ENCODE data around the gene PDPN. TPM values are rescaled to one million over a fixed set of nuclear protein-coding genes. Genes with fewer than 3 reads are reported as not detected.

Gene PDPN
- total and polyA plus RNA-seq, 9 of the 15 experiments (the other 6 are each of a cell fraction or from before 2014, with no cell fraction given) = 0.11 TPM; not detected in 8

DNA sequence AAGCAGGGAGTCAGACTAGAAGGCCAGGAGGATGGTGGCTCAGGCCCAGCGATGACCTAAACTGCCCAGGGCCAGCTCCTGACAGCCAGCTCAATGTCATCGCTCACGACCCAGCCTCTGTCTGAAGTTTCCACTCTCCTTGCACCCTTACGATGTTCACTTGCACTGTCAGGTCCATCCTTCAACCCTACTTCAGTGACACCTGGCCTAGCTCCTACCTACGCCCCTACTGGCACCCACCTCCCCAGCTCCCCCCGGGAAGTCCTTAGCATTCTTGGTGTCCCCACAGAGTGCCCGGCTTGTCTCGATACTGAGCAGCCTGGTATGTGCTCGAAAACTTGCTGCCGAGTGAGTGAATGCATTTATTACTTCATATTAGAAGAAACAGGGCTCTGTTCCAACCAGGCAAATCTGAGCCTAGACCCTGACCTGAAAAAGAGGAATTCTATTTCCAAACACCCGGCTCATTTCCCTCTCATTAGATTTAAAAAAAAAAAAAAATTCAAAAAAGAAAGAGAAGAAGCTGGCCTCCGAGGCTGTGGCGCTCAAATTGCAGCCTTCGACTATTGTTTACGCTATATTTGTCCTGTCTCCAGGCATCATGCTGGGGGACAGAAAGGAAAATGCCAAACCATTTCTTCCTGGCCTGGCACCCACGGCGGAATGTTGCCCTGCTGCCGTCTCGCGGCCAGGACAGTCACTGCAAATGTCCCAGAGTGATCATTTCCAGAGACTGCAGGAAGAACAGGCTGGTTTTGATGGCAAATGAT is 40.0 kb upstream of the PDPN start (continued):
- TF ChIP-seq, protein P1, sequence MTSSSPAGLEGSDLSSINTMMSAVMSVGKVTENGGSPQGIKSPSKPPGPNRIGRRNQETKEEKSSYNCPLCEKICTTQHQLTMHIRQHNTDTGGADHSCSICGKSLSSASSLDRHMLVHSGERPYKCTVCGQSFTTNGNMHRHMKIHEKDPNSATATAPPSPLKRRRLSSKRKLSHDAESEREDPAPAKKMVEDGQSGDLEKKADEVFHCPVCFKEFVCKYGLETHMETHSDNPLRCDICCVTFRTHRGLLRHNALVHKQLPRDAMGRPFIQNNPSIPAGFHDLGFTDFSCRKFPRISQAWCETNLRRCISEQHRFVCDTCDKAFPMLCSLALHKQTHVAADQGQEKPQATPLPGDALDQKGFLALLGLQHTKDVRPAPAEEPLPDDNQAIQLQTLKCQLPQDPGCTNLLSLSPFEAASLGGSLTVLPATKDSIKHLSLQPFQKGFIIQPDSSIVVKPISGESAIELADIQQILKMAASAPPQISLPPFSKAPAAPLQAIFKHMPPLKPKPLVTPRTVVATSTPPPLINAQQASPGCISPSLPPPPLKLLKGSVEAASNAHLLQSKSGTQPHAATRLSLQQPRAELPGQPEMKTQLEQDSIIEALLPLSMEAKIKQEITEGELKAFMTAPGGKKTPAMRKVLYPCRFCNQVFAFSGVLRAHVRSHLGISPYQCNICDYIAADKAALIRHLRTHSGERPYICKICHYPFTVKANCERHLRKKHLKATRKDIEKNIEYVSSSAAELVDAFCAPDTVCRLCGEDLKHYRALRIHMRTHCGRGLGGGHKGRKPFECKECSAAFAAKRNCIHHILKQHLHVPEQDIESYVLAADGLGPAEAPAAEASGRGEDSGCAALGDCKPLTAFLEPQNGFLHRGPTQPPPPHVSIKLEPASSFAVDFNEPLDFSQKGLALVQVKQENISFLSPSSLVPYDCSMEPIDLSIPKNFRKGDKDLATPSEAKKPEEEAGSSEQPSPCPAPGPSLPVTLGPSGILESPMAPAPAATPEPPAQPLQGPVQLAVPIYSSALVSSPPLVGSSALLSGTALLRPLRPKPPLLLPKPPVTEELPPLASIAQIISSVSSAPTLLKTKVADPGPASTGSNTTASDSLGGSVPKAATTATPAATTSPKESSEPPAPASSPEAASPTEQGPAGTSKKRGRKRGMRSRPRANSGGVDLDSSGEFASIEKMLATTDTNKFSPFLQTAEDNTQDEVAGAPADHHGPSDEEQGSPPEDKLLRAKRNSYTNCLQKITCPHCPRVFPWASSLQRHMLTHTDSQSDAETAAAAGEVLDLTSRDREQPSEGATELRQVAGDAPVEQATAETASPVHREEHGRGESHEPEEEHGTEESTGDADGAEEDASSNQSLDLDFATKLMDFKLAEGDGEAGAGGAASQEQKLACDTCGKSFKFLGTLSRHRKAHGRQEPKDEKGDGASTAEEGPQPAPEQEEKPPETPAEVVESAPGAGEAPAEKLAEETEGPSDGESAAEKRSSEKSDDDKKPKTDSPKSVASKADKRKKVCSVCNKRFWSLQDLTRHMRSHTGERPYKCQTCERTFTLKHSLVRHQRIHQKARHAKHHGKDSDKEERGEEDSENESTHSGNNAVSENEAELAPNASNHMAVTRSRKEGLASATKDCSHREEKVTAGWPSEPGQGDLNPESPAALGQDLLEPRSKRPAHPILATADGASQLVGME (CRISPR knock-in tag; IDR thresholded peaks at IDR 0.05) = no peak
- 0 out of 2 replicates have a peak, but pooled peaks have one; percentile 17 for TF ChIP-seq TEAD4 (IDR thresholded peaks at IDR 0.05; ENCODE audit: low read length)
- TF ChIP-seq TEAD4 (CRISPR knock-in tag; IDR thresholded peaks at IDR 0.05; ENCODE audit: borderline replicate concordance) = no peak
- TF ChIP-seq, protein P2, sequence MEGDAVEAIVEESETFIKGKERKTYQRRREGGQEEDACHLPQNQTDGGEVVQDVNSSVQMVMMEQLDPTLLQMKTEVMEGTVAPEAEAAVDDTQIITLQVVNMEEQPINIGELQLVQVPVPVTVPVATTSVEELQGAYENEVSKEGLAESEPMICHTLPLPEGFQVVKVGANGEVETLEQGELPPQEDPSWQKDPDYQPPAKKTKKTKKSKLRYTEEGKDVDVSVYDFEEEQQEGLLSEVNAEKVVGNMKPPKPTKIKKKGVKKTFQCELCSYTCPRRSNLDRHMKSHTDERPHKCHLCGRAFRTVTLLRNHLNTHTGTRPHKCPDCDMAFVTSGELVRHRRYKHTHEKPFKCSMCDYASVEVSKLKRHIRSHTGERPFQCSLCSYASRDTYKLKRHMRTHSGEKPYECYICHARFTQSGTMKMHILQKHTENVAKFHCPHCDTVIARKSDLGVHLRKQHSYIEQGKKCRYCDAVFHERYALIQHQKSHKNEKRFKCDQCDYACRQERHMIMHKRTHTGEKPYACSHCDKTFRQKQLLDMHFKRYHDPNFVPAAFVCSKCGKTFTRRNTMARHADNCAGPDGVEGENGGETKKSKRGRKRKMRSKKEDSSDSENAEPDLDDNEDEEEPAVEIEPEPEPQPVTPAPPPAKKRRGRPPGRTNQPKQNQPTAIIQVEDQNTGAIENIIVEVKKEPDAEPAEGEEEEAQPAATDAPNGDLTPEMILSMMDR (IDR thresholded peaks at IDR 0.05 in 2 of 3, conservative IDR thresholded peaks at IDR 0.05 in 1 of 3; ENCODE audit: insufficient read depth in 2 of 3, low read depth in 1 of 3, low read length in 3 of 3) = peak; percentile 64 to 71 (median 69)
- peak in 1 of 3 experiments; percentile 35 for TF ChIP-seq YY1 (IDR thresholded peaks at IDR 0.05; ENCODE audit: borderline replicate concordance in 1 of 3, control insufficient read depth in 1 of 3, extremely low read depth in 1 of 3, insufficient read depth in 3 of 3, insufficient read length in 1 of 3, insufficient replicate concordance in 2 of 3, low read depth in 1 of 3, low read length in 2 of 3)
- no peak for TF ChIP-seq HMG20A (CRISPR knock-in tag; conservative IDR thresholded peaks at IDR 0.05)
- TF ChIP-seq TEAD1 (CRISPR knock-in tag; IDR thresholded peaks at IDR 0.05) = peak in 1 of 2 experiments; percentile 37; a peak in 1 of 4 replicates
- TF ChIP-seq DNMT1 (IDR thresholded peaks at IDR 0.05) = no peak
- TF ChIP-seq PHF20 (IDR thresholded peaks at IDR 0.05; ENCODE audit: partially characterized antibody) = no peak
- no peak for TF ChIP-seq ZNF696 (CRISPR knock-in tag; conservative IDR thresholded peaks at IDR 0.05)
- no peak for TF ChIP-seq PHF21A (IDR thresholded peaks at IDR 0.05; ENCODE audit: borderline replicate concordance, low read depth)
- TF ChIP-seq ZNF583 (CRISPR knock-in tag; IDR thresholded peaks at IDR 0.05) = no peak
- no peak for TF ChIP-seq CBX1 (IDR thresholded peaks at IDR 0.05; ENCODE audit: low read depth)
- TF ChIP-seq ZNF830 (CRISPR knock-in tag; IDR thresholded peaks at IDR 0.05) = no peak
- TF ChIP-seq ZNF12 (CRISPR knock-in tag; IDR thresholded peaks at IDR 0.05) = no peak
- no peak for TF ChIP-seq RB1 (IDR thresholded peaks at IDR 0.05; ENCODE audit: low read depth)

Measured in K562 (cell line).